Breast epithelium (tissue), 4 donors: ENCODE data around the gene IGF1. TPM values are rescaled to one million over a fixed set of nuclear protein-coding genes. Genes with fewer than 3 reads are reported as not detected.

Experiments
- DNase-seq, 2 donors: peaks; one replicate each; pipeline ENCODE4 v3.0.0-alpha.2; 2019; ENCODE audit warnings: low spot score in 2 of 2
- H3K27ac ChIP-seq, 2 donors: fragments of 200-600 bp; sonication (generic) in 1 of 2; one replicate each; pipeline ENCODE4 v1.5.1; 2016 to 2019; ENCODE audit warnings: mild to moderate bottlenecking in 1 of 2
- H3K27me3 ChIP-seq, 2 donors: fragments of 200-600 bp; sonication (generic) in 1 of 2; one replicate each; pipeline versions ENCODE4 v1.5.1 to v1.6.0; 2017 to 2019; ENCODE audit warnings: control low read depth in 1 of 2, mild to moderate bottlenecking in 1 of 2
- H3K36me3 ChIP-seq: fragments of 200-600 bp; one replicate; pipeline ENCODE4 v1.5.1; 2019
- H3K4me1 ChIP-seq, 2 donors: fragments of 200-600 bp; sonication (generic); one replicate each; pipeline ENCODE4 v1.5.1; 2016 to 2019; ENCODE audit warnings: control low read depth in 1 of 2
- H3K4me3 ChIP-seq, 3 donors: fragments of 200-600 bp; sonication (generic); 1 replicate in 2 of 3; 2 replicates in 1 of 3; pipeline ENCODE4 v1.5.1; 2016 to 2019; ENCODE audit warnings: mild to moderate bottlenecking in 3 of 3, moderate library complexity in 2 of 3
- H3K9me3 ChIP-seq, 2 donors: fragments of 200-600 bp; sonication (generic) in 1 of 2; one replicate each; pipeline ENCODE4 v1.5.1; 2016 to 2019; ENCODE audit warnings: control low read depth in 1 of 2
- CTCF ChIP-seq, 3 donors: fragments of 450-650 bp; IDR thresholded peaks; one replicate each; pipeline ENCODE4 v1.5.1; 2016 to 2017; ENCODE audit warnings: antibody characterized with exemption in 3 of 3, mild to moderate bottlenecking in 3 of 3, moderate library complexity in 3 of 3
- POLR2A ChIP-seq: fragments of 450-650 bp; IDR thresholded peaks from one replicate; pipeline ENCODE4 v1.6.1; 2016; ENCODE audit warnings: antibody characterized with exemption, mild to moderate bottlenecking, moderate library complexity
- POLR2AphosphoS5 ChIP-seq, 3 donors: sonication (generic); formaldehyde crosslinking; IDR thresholded peaks; one replicate each; pipeline ENCODE4 v1.6.1; 2017; ENCODE audit warnings: antibody characterized with exemption in 3 of 3
- intact Hi-C: fragments of 100-400 bp; cut with DNase I; formaldehyde crosslinking; loops from one replicate; pipeline ENCODE4 v1.15.1; 2023; ENCODE audit warnings: low total_unique reads
- total RNA-seq, 3 donors: library from RNA; depleted of rRNA; stranded (reverse); fragments of >200 nt; gene quantifications; one replicate each; pipeline ENCODE4 v1.1.0, GENCODE V29; 2016

IGF1 gene
- total RNA-seq, 3 donors from 2014 or later: 56.6 to 108 (median 101) TPM

GRCh38 chr12:102436867-102437266, 43.5 kb downstream of the IGF1 start:
- Histone ChIP-seq H3K9me3 (no peaks in the 10 kb centered on the region), H3K36me3 (no peaks in the 10 kb centered on the region), H3K4me3 (no peak overlapping the region), H3K27me3 (no peaks in the 10 kb centered on the region), H3K4me1 (peaks cover 3 to 4% of the 10 kb centered on the region in 2 donors), H3K27ac (no peak overlapping the region)
- DNase-seq: no peak
- TF ChIP-seq POLR2AphosphoS5 (IDR thresholded peaks at IDR 0.05) (no peak), CTCF (IDR thresholded peaks at IDR 0.05) (no peak), POLR2A (no peak)
- intact Hi-C loops: no loop called here

DNA sequence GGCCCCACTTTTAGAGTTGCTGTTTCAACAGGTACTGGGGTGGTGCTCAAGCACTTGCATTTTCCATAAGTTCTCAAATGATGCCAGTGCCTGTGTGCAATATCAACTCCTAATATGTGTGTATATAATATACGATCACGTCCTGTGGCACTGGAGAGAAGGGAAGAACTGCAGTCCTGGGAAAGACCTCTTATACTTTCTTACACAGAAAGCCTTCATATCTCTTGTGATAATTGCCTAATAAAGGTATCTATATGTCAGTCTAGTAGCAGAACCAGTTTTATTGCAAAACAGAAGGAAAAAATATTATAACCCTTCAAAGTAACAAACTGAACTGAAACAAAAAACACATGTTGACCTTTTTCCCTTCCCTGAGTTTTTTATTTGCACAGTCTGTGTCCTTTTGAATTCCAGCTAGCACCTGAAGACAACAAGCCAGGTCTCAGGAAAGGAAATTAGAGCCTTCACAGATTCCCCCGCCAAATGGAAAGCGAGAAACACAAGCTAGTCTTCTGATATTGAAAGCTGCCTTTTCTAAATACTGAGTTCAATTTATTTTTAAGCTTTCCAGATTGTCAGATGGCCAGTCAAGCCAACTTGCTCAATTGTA, 44.4 kb downstream of the IGF1 start:
- Histone ChIP-seq H3K9me3 (no peaks in the 10 kb centered on the region), H3K4me3 (no peak overlapping the region), H3K36me3 (no peaks in the 10 kb centered on the region), H3K27me3 (no peaks in the 10 kb centered on the region), H3K27ac (no peak overlapping the region), H3K4me1 (peaks cover 3 to 4% of the 10 kb centered on the region in 2 donors)
- TF ChIP-seq POLR2AphosphoS5 (IDR thresholded peaks at IDR 0.05) (no peak), POLR2A (no peak), CTCF (IDR thresholded peaks at IDR 0.05) (no peak)
- DNase-seq: no peak
- intact Hi-C loops: no loop called here

DNA sequence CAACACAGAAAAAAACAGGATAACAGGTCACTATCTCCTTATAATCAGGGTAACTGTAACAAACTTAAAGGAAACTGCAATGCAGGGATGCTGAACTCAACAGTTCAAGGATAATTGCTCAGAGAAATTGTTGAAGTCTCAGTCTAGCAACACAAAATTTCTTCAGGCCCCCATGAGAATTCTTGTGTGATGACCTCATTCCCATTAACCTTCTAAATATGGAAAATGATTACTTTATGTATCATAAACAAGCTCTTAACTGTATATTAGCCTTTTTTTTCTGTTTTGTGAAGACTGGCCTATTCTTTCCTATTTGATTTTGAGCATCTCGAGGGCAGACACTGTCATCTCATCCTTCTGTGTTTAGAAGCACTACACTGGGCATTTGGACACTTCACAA, 47.1 kb downstream of the IGF1 start:
- intact Hi-C loops: no loop called here
- H3K27ac ChIP-seq: peak overlapping the region in 1 of 2 donors; percentile 55

DNA sequence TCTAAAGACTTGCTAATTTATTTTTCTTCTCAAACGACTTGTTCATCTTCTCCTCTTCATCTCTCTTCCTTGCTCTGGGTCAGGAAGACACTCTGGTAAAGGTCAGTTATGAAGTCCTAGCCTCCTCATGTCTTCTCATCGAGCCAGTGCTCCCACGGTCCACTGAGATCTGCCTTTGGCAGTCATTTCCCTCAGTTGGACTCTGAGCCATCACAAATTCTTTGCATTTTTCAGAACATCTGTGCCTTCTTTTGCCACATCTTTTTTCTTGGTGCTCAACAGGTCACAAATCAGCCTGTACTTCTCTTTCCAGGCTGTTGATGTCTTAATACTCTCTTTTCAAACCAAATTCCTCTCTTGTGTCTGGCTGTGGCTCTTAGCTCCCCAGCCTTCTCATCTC, 49.7 kb downstream of the IGF1 start:
- H3K27ac ChIP-seq: peak overlapping the region in 1 of 2 donors; percentile 59

More for the DNA sequence above, 47.1 kb downstream of the IGF1 start:
- Histone ChIP-seq H3K27me3 (no peaks in the 10 kb centered on the region), H3K4me1 (peaks cover 0 to 4% of the 10 kb centered on the region in 2 donors), H3K9me3 (no peaks in the 10 kb centered on the region), H3K36me3 (no peaks in the 10 kb centered on the region), H3K4me3 (no peak overlapping the region)
- no peak for DNase-seq
- no peak for TF ChIP-seq CTCF (IDR thresholded peaks at IDR 0.05)
- TF ChIP-seq POLR2A: no peak
- TF ChIP-seq POLR2AphosphoS5 (IDR thresholded peaks at IDR 0.05): no peak

More for the DNA sequence above, 49.7 kb downstream of the IGF1 start:
- DNase-seq: no peak
- TF ChIP-seq POLR2A (no peak), CTCF (IDR thresholded peaks at IDR 0.05) (no peak), POLR2AphosphoS5 (IDR thresholded peaks at IDR 0.05) (peak in 1 of 3 donors; percentile 78)
- no peak overlapping the region for H3K4me3 ChIP-seq
- H3K9me3 ChIP-seq: no peaks in the 10 kb centered on the region
- no peaks in the 10 kb centered on the region for H3K36me3 ChIP-seq
- H3K27me3 ChIP-seq: no peaks in the 10 kb centered on the region
- H3K4me1 ChIP-seq: no peaks in the 10 kb centered on the region
- intact Hi-C loops: no loop called here
